PC-3 (cell line): ENCODE data around the gene RCAN1. TPM values are rescaled to one million over a fixed set of nuclear protein-coding genes. Genes with fewer than 3 reads are reported as not detected.

Source experiments
- ATAC-seq: fragments of 200-7000 bp; cut with Tn5 transposase; 2 replicates; pipeline ENCODE4 v1.9.1; 2020; ENCODE audit warnings: mild to moderate bottlenecking, moderate library complexity
- BruUV-seq: library from RNA; stranded (reverse); fragments of 400-500 nt; replicated peaks from 2 replicates; lab custom pipeline; 2021; lab: Mats Ljungman, UMichigan
- CTCF ChIA-PET: fragments of 300-600 bp; sonication (Branson Sonifier 250); formaldehyde crosslinking; loops from one replicate; lab custom pipeline; 2022; ENCODE audit warnings: antibody characterized with exemption; lab: Charles Lee
- POLR2A ChIA-PET: fragments of 300-600 bp; sonication (Branson Sonifier 250); formaldehyde crosslinking; loops from one replicate; lab custom pipeline; 2022; ENCODE audit warnings: antibody characterized with exemption; ENCODE audit not compliant: unreplicated experiment; lab: Charles Lee
- DNase-seq: peaks from one replicate; pipeline ENCODE4 v3.0.0-alpha.2; 2015
- H2AFZ ChIP-seq: fragments of 300-600 bp; sonication (generic); 2 replicates; pipeline ENCODE4 v1.6.0; 2016; ENCODE audit warnings: antibody characterized with exemption, low read length
- H3F3A ChIP-seq: fragments of 300-600 bp; sonication (generic); one replicate; pipeline ENCODE4 v1.6.0; 2017; ENCODE audit warnings: antibody characterized with exemption, low read length, control low read depth, mild to moderate bottlenecking; ENCODE audit not compliant: unreplicated experiment
- H3K27ac ChIP-seq: fragments of 300-600 bp; sonication (generic); 2 replicates; pipeline ENCODE4 v1.5.1; 2016; ENCODE audit warnings: mild to moderate bottlenecking, low read length
- H3K27me3 ChIP-seq: fragments of 300-600 bp; sonication (generic); 2 replicates; pipeline ENCODE4 v1.6.1; 2016; ENCODE audit warnings: low read length, mixed read lengths
- H3K36me3 ChIP-seq: fragments of 300-600 bp; sonication (generic); 2 replicates; pipeline ENCODE4 v1.6.1; 2016; ENCODE audit warnings: low read depth, mixed run types, low read length, mixed read lengths
- H3K4me1 ChIP-seq: fragments of 300-600 bp; sonication (generic); 2 replicates; pipeline ENCODE4 v1.5.1; 2016; ENCODE audit warnings: low read length; ENCODE audit not compliant: insufficient read depth
- H3K4me2 ChIP-seq: fragments of 300-600 bp; sonication (generic); 2 replicates; pipeline ENCODE4 v1.6.0; 2016; ENCODE audit warnings: low read length
- H3K4me3 ChIP-seq: fragments of 300-600 bp; sonication (generic); 2 replicates; pipeline ENCODE4 v1.5.1; 2016; ENCODE audit warnings: mild to moderate bottlenecking, low read length, mixed read lengths
- H3K79me2 ChIP-seq: fragments of 300-600 bp; sonication (generic); 2 replicates; pipeline ENCODE4 v1.6.1; 2017; ENCODE audit warnings: low read length, mixed read lengths
- H3K9ac ChIP-seq: fragments of 300-600 bp; sonication (generic); 2 replicates; pipeline ENCODE4 v1.6.0; 2016; ENCODE audit warnings: mild to moderate bottlenecking, low read length
- H3K9me2 ChIP-seq: fragments of 300-600 bp; sonication (generic); replicated peaks from 2 replicates; pipeline ENCODE4 v1.6.1; 2016; ENCODE audit warnings: mixed run types, low read length, mixed read lengths
- H3K9me3 ChIP-seq: fragments of 300-600 bp; sonication (generic); 2 replicates; pipeline ENCODE4 v1.6.1; 2016; ENCODE audit warnings: low read length, mixed read lengths
- H4K20me1 ChIP-seq: fragments of 300-600 bp; sonication (generic); 2 replicates; pipeline ENCODE4 v1.6.1; 2016; ENCODE audit warnings: low read length, mixed read lengths
- EZH2 ChIP-seq: fragments of 300-600 bp; sonication (generic); IDR thresholded peaks from one replicate; pipeline ENCODE4 v1.6.1; 2017; ENCODE audit warnings: antibody characterized with exemption, mild to moderate bottlenecking, low read length; ENCODE audit not compliant: unreplicated experiment
- EZH2phosphoT487 ChIP-seq: fragments of 300-600 bp; sonication (generic); IDR thresholded peaks from 2 replicates; pipeline ENCODE4 v1.6.1; 2018; ENCODE audit warnings: mild to moderate bottlenecking, antibody characterized with exemption, low read length, borderline replicate concordance
- intact Hi-C: fragments of 100-400 bp; cut with micrococcal nuclease; formaldehyde crosslinking; loops from 2 replicates; pipeline ENCODE4 v1.9.0; 2023
- total RNA-seq: library from RNA; depleted of rRNA; stranded (reverse); fragments of >200 nt; gene quantifications from 2 replicates; pipeline ENCODE4 v1.2.3, GENCODE V29; 2014
- TF ChIP-seq, protein P1 (sequence below): fragments of 300-600 bp; sonication (generic); conservative IDR thresholded peaks from 2 replicates; pipeline ENCODE4 v1.5.1; 2017; ENCODE audit warnings: antibody characterized with exemption, low read depth, mild to moderate bottlenecking, low read length

The RCAN1 gene
- total RNA-seq, 1 experiment from 2014 or later, result 26.2 TPM

DNA sequence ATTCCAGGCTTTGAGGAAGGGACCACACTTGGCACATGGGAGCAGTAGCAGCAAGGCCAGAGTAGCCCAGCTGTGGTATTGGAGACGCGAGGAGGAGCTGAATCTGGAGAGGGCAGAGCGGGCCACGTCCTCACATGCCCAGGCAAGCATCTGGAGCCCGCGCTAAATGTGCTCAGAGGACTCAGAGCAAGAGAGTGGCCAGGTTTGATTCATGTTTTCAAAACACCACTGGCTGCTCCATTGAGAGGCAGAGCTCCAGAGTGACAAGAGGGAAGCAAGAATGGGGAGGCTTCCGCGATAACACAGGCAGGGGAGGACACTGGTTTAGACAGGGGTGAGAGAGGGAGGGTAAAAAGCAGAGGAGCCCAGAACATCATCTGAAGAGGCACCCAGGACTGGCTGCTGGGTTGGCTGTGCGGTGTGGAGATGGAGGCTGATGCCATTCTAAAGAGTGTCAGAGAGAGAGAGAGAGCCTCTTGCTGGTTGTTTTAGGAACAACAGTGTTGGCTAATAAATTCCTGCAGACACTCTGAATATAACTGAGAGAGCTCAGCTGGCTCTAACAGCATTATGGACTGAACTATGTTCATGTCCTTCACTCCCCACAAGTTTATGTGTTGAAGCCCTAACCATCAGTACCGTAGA, 32.3 kb downstream of the RCAN1 start:
- no peak overlapping the region for H3K9ac ChIP-seq
- ChIA-PET POLR2A (no interaction called here), CTCF (interaction anchor here (0.8 to 1.8 kb wide), 2 partner anchors 20 to 72 kb away, joined by 3 to 8 read pairs; no protein-coding TSS in a partner anchor)
- no peak overlapping the region for H2AFZ ChIP-seq
- H3K27me3 ChIP-seq, result no peaks in the 10 kb centered on the region
- no peaks in the 10 kb centered on the region for H3K9me3 ChIP-seq
- no peaks in the 10 kb centered on the region for H3K9me2 ChIP-seq
- intact Hi-C loops, result no loop called here
- no peak overlapping the region for H3K4me3 ChIP-seq
- H3K27ac ChIP-seq, result no peak overlapping the region
- H3K36me3 ChIP-seq, result no peaks in the 10 kb centered on the region
- DNase-seq, result peak; percentile 54
- TF ChIP-seq, protein P1, sequence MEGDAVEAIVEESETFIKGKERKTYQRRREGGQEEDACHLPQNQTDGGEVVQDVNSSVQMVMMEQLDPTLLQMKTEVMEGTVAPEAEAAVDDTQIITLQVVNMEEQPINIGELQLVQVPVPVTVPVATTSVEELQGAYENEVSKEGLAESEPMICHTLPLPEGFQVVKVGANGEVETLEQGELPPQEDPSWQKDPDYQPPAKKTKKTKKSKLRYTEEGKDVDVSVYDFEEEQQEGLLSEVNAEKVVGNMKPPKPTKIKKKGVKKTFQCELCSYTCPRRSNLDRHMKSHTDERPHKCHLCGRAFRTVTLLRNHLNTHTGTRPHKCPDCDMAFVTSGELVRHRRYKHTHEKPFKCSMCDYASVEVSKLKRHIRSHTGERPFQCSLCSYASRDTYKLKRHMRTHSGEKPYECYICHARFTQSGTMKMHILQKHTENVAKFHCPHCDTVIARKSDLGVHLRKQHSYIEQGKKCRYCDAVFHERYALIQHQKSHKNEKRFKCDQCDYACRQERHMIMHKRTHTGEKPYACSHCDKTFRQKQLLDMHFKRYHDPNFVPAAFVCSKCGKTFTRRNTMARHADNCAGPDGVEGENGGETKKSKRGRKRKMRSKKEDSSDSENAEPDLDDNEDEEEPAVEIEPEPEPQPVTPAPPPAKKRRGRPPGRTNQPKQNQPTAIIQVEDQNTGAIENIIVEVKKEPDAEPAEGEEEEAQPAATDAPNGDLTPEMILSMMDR, result peak; percentile 64
- no peak for TF ChIP-seq EZH2phosphoT487
- no peak overlapping the region for H3K4me2 ChIP-seq
- H3K4me1 ChIP-seq, result peaks cover 9% of the 10 kb centered on the region
- peak; percentile 72 for ATAC-seq
- no peaks in the 10 kb centered on the region for H3F3A ChIP-seq
- no peaks in the 10 kb centered on the region for H3K79me2 ChIP-seq
- no TSS peak for BruUV-seq
- no peaks in the 10 kb centered on the region for H4K20me1 ChIP-seq

DNA sequence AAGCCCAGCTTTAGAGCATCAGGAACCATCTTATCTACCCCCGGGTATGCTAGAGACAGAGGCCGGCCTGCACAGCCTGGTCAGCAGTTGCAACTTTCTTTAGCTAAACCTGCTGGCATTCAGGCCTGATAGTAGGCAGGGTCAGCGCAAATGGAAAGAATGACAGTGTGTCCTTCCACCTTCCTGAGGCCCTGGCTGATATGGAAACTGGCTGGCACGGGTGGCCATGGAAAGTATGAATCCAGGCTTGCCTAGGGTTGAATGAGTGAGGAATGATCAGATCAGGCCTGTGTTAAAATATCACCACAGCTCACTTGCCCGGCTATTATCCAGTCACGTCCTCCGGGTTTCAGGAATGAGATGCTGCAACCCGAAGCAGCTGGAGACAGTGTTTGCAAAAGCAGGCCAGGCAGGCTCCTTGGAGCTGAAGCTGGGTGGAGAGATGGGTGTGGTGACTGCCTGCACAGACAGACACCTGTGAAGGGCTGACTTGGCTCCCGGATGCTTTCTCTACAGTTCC, 34.7 kb downstream of the RCAN1 start:
- Histone ChIP-seq H4K20me1 (no peaks in the 10 kb centered on the region), H2AFZ (no peak overlapping the region), H3K4me1 (peaks cover 9% of the 10 kb centered on the region), H3K4me3 (no peak overlapping the region), H3K9me3 (no peaks in the 10 kb centered on the region), H3K79me2 (no peaks in the 10 kb centered on the region), H3K9ac (no peak overlapping the region), H3K27me3 (no peaks in the 10 kb centered on the region), H3K27ac (no peak overlapping the region), H3F3A (no peaks in the 10 kb centered on the region), H3K9me2 (no peaks in the 10 kb centered on the region), H3K36me3 (no peaks in the 10 kb centered on the region), H3K4me2 (no peak overlapping the region)
- ChIA-PET POLR2A (no interaction called here), CTCF (no interaction called here)
- DNase-seq (no peak), ATAC-seq (no peak)
- BruUV-seq, result no TSS peak
- TF ChIP-seq, protein P1, result no peak
- TF ChIP-seq EZH2phosphoT487 (no peak), EZH2 (no peak)
- intact Hi-C loops, result no loop called here

DNA sequence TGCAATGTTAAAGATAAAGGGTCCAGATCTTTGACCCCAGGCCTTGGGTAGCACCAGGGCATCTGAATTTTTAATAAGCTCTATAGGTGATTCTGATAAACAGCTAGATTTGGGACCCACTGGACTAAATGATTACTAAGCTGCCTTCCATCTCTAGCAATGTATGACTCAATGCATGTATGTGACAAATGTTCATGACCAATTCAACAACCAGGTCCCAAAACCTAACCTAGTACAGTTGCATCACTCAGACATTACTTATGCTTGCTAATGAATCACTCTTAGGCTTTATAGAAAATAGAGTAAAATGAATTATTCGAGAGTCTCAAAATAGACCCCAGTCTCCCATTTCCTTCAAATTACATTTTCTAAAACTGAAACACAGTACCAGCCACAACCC, 35.5 kb downstream of the RCAN1 start:
- ChIA-PET CTCF (no interaction called here), POLR2A (no interaction called here)
- BruUV-seq, result no TSS peak
- peak overlapping the region; percentile 40 for H3K27ac ChIP-seq
- no peaks in the 10 kb centered on the region for H3F3A ChIP-seq
- H3K4me2 ChIP-seq, result no peak overlapping the region
- no peaks in the 10 kb centered on the region for H3K9me2 ChIP-seq
- peaks cover 9% of the 10 kb centered on the region for H3K4me1 ChIP-seq
- H3K9me3 ChIP-seq, result no peaks in the 10 kb centered on the region
- ATAC-seq, result peak; percentile 70
- no peak overlapping the region for H3K9ac ChIP-seq
- H3K4me3 ChIP-seq, result no peak overlapping the region
- no peaks in the 10 kb centered on the region for H3K36me3 ChIP-seq
- no peaks in the 10 kb centered on the region for H3K79me2 ChIP-seq
- H2AFZ ChIP-seq, result no peak overlapping the region
- intact Hi-C loops, result no loop called here
- H3K27me3 ChIP-seq, result no peaks in the 10 kb centered on the region
- peak; percentile 71 for DNase-seq
- H4K20me1 ChIP-seq, result no peaks in the 10 kb centered on the region
- TF ChIP-seq EZH2 (no peak), EZH2phosphoT487 (no peak)
- TF ChIP-seq, protein P1, result no peak
